GM21367 (cell line): ENCODE measurements around the gene EFL1.

ENCODE experiments used
- ATAC-seq: cut with Tn5 transposase; IDR thresholded peaks from one replicate; pipeline ENCODE4 v1.9.1; 2021; ENCODE audit not compliant: unreplicated experiment

The EFL1 gene

DNA sequence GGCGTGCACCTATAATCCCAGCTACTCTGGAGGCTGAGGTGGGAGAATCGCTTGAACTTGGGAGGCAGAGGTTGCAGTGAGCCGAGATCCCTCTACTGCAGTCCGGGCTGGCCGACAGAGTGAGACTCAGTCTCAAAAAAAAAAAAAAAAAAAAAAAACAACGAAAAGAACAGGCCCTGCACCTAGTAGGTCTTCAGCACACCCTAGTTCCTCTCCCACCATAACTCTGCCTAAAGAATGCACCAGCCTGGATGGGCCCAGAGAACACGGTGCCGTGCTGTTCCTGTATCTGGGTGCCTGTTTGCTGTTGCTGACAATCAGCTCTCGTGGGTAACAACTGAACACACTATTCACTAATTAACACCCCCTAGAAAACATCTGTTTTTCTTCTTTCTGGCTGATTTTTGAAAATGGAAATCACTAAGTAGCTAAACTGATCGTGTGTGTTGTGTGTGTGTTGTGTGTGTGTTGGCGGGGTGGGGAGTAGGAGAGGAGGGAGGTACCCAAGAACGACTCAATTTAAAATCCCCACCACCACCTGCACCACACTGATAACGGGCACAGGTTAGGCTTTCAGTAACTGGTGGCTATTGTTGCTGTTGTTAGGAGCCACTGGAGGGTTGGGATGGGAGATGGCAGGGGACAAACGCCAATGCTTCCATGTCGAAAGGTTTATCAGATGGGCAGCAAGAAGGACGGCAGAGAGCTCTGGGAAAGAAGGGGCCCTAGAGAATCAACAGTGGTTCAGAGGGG lies 176.1 kb downstream of the EFL1 start:
- ATAC-seq: no peak

DNA sequence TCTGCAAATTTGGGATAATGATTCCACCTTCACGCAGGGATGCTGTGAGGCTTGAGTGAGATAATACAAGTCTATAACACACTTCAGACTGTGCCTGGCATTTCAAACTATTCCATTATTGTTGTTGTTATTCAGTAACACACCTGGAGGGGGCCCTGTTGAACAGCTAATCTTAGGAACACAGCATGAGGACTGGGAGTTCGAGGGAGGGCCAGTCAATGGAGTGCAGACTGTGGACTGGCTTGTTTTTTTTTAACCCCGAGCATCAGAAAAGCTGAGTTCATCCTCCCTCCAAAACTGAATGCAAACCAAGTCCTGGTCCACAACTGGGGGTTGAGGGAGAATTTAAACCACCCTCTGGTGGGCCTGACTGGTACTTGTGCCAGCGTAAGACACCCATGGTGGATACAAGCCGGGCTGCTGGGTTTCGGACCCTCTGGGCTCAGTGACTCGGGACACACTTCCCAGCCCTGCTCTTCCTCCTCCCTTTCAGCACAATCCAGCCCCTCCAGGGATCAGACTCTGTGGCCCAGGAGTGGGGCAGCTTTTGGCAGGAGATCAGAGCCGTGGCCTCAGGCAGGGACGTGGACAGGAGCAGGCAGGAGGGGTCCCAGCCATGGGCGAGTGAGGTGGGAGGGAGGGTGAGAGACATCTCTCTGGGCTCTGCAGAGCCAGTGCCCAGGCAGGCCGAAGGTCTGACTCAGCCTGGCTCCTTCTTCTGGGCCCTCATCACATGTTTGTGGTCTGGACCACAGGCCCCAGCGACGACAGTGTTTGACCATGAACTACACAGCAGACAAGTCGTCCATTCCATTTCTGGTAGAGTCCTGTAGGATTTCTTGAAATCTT lies 180.4 kb downstream of the EFL1 start:
- no peak for ATAC-seq

DNA sequence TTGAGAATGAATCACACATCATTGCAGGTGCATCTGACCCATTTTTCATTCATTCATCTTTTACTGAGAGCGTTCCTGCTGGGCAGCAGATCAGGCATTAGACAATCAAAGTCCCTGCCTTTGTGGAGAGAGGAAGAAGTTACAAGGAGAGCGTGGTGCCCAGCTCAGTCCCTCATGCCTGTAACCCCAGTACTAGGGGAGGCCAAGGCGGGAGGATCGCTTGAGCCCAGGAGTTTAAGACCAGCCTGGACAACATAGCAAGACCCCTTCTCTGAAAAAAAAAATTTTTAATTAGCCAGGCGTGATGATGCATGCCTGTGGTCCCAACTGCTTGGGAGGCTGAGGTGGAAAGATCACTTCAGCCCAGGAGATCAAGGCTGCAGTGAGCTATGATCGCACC lies 181.8 kb downstream of the EFL1 start:
- ATAC-seq: no peak
